Endothelial cell of umbilical vein (primary cell): Measurements from ENCODE around the gene MYZAP. TPM values are rescaled to one million over a fixed set of nuclear protein-coding genes. Genes with fewer than 3 reads are reported as not detected.
A peak's percentile ranks its signal among the peaks of the same experiment; 100 is the strongest.

Experiments
- BruUV-seq: library from RNA; stranded (reverse); fragments of 400-500 nt; replicated peaks from 2 replicates; lab custom pipeline; 2021; lab: Mats Ljungman, UMichigan
- CTCF ChIA-PET: fragments of 300-600, 350-600 bp; sonication (Branson Sonifier 250); formaldehyde crosslinking; loops from one replicate; lab custom pipeline; 2021; ENCODE audit warnings: antibody characterized with exemption, inconsistent platforms; lab: Charles Lee
- POLR2A ChIA-PET: fragments of 300-600, 350-600 bp; sonication (Branson Sonifier 250); formaldehyde crosslinking; loops from one replicate; lab custom pipeline; 2021; ENCODE audit warnings: antibody characterized with exemption, inconsistent platforms; lab: Charles Lee
- DNase-seq: peaks from one replicate; pipeline ENCODE4 v3.0.0-alpha.2; 2011; ENCODE audit warnings: low read depth, low spot score
- FAIRE-seq: peaks from 2 replicates; lab custom pipeline; 2011; peaks lifted over from hg19 to GRCh38; lab: Jason Lieb, UNC
- H2AFZ ChIP-seq: 2 replicates; pipeline ENCODE4 v1.6.0; 2012; ENCODE audit warnings: low read depth, low read length, control low read depth, inconsistent platforms
- H3K27ac ChIP-seq: 2 replicates; pipeline ENCODE4 v1.5.1; 2011; ENCODE audit warnings: low read depth, mild to moderate bottlenecking, control low read depth, low read length, moderate library complexity; ENCODE audit not compliant: insufficient read depth
- H3K27me3 ChIP-seq, 2 experiments: 2 replicates each; pipeline versions ENCODE4 v1.6.0 to v1.6.1; 2011; ENCODE audit warnings: low read length in 2 of 2, mixed read lengths in 1 of 2; ENCODE audit not compliant: control insufficient read depth in 2 of 2, insufficient read depth in 2 of 2
- H3K36me3 ChIP-seq, 2 experiments: 2 replicates in 1 of 2; 3 replicates in 1 of 2; pipeline ENCODE4 v1.5.1; 2011; ENCODE audit warnings: low read length in 2 of 2, mild to moderate bottlenecking in 1 of 2, moderate library complexity in 1 of 2; ENCODE audit not compliant: control insufficient read depth in 2 of 2, insufficient read depth in 2 of 2; ENCODE audit errors: extremely low read depth in 1 of 2
- H3K4me1 ChIP-seq: 3 replicates; pipeline ENCODE4 v1.5.1; 2011; ENCODE audit warnings: mild to moderate bottlenecking, low read length; ENCODE audit not compliant: control insufficient read depth, insufficient read depth; ENCODE audit errors: extremely low read depth
- H3K4me2 ChIP-seq: 2 replicates; pipeline ENCODE4 v1.6.1; 2011; ENCODE audit warnings: low read length, control low read depth, mixed read lengths; ENCODE audit not compliant: insufficient read depth
- H3K4me3 ChIP-seq, 3 experiments: fragments of 200-600 bp in 1 of 3; sonication (generic), shearing (Covaris generic) in 1 of 3; replicated peaks in 1 of 3; 2 replicates each; pipeline ENCODE4 v1.5.1; 2011 to 2016; ENCODE audit warnings: control low read depth in 3 of 3, low read length in 3 of 3, mild to moderate bottlenecking in 2 of 3, inconsistent platforms in 1 of 3, low read depth in 1 of 3, moderate library complexity in 1 of 3; ENCODE audit not compliant: insufficient read depth in 1 of 3
- H3K79me2 ChIP-seq: 2 replicates; pipeline ENCODE4 v1.6.0; 2012; ENCODE audit warnings: low read length, inconsistent platforms; ENCODE audit not compliant: control insufficient read depth, insufficient read depth
- H3K9ac ChIP-seq: replicated peaks from 2 replicates; pipeline ENCODE3; 2011; ENCODE audit warnings: low read length, control low read depth; ENCODE audit not compliant: insufficient read depth; ENCODE audit errors: extremely low read depth
- H3K9me1 ChIP-seq: replicated peaks from 3 replicates; pipeline ENCODE4 v1.6.0; 2011; ENCODE audit warnings: mild to moderate bottlenecking, low read length; ENCODE audit not compliant: control insufficient read depth, insufficient read depth; ENCODE audit errors: extremely low read depth
- H3K9me3 ChIP-seq: replicated peaks from 2 replicates; pipeline ENCODE4 v1.5.1; 2012; ENCODE audit warnings: low read length, inconsistent platforms; ENCODE audit not compliant: control insufficient read depth, insufficient read depth
- H4K20me1 ChIP-seq: replicated peaks from 2 replicates; pipeline ENCODE3; 2011; ENCODE audit warnings: mild to moderate bottlenecking, low read length; ENCODE audit not compliant: control insufficient read depth, insufficient read depth; ENCODE audit errors: extremely low read depth
- EZH2 ChIP-seq: IDR thresholded peaks from 2 replicates; pipeline ENCODE4 v1.6.1; 2012; ENCODE audit warnings: borderline replicate concordance, low read depth, mild to moderate bottlenecking, moderate library complexity, low read length, inconsistent platforms; ENCODE audit not compliant: severe bottlenecking
- FOS ChIP-seq: IDR thresholded peaks from 2 replicates; pipeline ENCODE4 v1.6.1; 2011; ENCODE audit warnings: mild to moderate bottlenecking, low read length, moderate library complexity, borderline replicate concordance; ENCODE audit not compliant: insufficient read depth
- JUN ChIP-seq: IDR thresholded peaks from 2 replicates; pipeline ENCODE4 v1.6.1; 2011; ENCODE audit warnings: borderline replicate concordance, low read depth; ENCODE audit not compliant: insufficient read length, insufficient read depth
- MYC ChIP-seq: IDR thresholded peaks from one replicate; pipeline ENCODE4 v1.6.1; 2011; ENCODE audit warnings: mild to moderate bottlenecking, low read depth, low read length
- POLR2AphosphoS5 ChIP-seq: IDR thresholded peaks from 2 replicates; pipeline ENCODE4 v1.6.1; 2012; ENCODE audit warnings: low read depth, mild to moderate bottlenecking, control low read depth, low read length, moderate library complexity; ENCODE audit not compliant: insufficient read depth
- dilution Hi-C: fragments of 300-500 bp; cut with MboI; formaldehyde crosslinking; loops from one replicate; pipeline ENCODE4 v1.15.0; 2019; ENCODE audit warnings: low sequenced_read_pairs; ENCODE audit not compliant: extremely low pct_ligation_motif_present
- intact Hi-C: fragments of 100-400 bp; cut with micrococcal nuclease; formaldehyde crosslinking; loops from one replicate; pipeline ENCODE4 v1.10.0; 2022
- polyA plus RNA-seq, 4 experiments: library from polyadenylated mRNA; depleted of rRNA in 3 of 4; stranded (reverse) in 3 of 4; unstranded in 1 of 4; fragments of >200 nt; gene quantifications; 2 replicates each; pipeline versions ENCODE4 v1.2.1 to v1.2.3, GENCODE V29; 2011 to 2012; ENCODE audit warnings: missing spikeins in 1 of 4
- total RNA-seq: library from RNA; stranded (reverse); gene quantifications from 2 replicates; pipeline ENCODE4 v1.2.3, GENCODE V29; 2021
- TF ChIP-seq, protein P1 (sequence below), 2 donors: IDR thresholded peaks; 1 replicate in 1 of 2; 2 replicates in 1 of 2; pipeline ENCODE4 v1.5.1; 2011; ENCODE audit warnings: low read length in 2 of 2, mild to moderate bottlenecking in 2 of 2, moderate library complexity in 2 of 2, control low read depth in 1 of 2, inconsistent platforms in 1 of 2, low read depth in 1 of 2; ENCODE audit not compliant: insufficient read depth in 1 of 2; ENCODE audit errors: extremely low read depth in 1 of 2

The MYZAP gene
- total and polyA plus RNA-seq, 2 donors (not counting 3 experiments of a cell fraction or from before 2014, with no cell fraction given), result 6.3 to 8.1 TPM

DNA sequence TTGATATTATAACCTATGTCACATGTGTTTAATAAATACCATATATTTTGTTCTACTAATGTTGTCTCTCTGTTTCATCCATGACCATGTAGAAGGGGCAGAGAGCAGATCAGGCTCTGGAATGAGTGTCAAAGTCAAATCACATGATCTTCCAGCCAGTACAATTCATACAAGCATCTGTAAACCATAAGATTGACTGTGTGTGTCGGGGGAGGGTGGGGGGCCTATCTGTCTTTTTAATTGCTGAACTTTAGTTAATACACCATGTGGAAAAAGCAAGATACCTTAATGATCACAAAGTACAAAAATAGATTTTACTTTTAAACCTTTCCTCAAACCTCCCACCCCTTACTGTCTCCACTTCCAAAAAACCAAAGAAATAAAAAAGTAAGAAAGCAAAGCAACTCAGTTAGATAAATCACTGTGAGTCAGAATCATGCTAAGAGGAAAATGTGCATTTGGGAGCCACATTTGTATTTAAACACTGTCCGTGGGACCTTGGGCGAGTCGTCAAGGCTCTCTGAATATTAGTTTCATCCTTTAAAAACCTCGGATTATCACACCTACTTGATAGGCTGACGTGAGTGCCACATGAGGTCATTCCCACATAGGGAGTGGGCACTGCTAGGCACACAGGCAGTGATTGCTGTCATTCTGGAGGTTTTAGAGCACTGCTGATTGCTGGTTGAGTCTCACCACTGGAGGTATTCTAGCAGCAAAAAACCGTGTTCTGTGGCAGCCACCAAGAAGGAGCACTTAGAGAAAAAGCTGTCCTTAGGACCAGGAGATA lies 93.8 kb downstream of the MYZAP start:
- H3K9me3 ChIP-seq, result no peaks in the 10 kb centered on the region
- no peak for TF ChIP-seq JUN
- no peak for TF ChIP-seq FOS
- TF ChIP-seq, protein P1, sequence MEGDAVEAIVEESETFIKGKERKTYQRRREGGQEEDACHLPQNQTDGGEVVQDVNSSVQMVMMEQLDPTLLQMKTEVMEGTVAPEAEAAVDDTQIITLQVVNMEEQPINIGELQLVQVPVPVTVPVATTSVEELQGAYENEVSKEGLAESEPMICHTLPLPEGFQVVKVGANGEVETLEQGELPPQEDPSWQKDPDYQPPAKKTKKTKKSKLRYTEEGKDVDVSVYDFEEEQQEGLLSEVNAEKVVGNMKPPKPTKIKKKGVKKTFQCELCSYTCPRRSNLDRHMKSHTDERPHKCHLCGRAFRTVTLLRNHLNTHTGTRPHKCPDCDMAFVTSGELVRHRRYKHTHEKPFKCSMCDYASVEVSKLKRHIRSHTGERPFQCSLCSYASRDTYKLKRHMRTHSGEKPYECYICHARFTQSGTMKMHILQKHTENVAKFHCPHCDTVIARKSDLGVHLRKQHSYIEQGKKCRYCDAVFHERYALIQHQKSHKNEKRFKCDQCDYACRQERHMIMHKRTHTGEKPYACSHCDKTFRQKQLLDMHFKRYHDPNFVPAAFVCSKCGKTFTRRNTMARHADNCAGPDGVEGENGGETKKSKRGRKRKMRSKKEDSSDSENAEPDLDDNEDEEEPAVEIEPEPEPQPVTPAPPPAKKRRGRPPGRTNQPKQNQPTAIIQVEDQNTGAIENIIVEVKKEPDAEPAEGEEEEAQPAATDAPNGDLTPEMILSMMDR (IDR thresholded peaks at IDR 0.05; ENCODE audit: extremely low read depth in 1 of 2, insufficient read depth in 1 of 2, low read depth in 1 of 2, low read length in 2 of 2), result no peak
- no peak for TF ChIP-seq EZH2
- no peak for TF ChIP-seq POLR2AphosphoS5
- no peak for TF ChIP-seq MYC
- dilution Hi-C loops (no loop called here), intact Hi-C loops (no loop called here)
- no peaks in the 10 kb centered on the region for H3K79me2 ChIP-seq
- no peaks in the 10 kb centered on the region for H3K9me1 ChIP-seq
- peaks cover 0 to 2% of the 10 kb centered on the region in 2 experiments for H3K36me3 ChIP-seq
- no peaks in the 10 kb centered on the region for H3K4me1 ChIP-seq
- ChIA-PET POLR2A (no interaction called here), CTCF (interaction anchor here (0.7 to 1.5 kb wide), 2 partner anchors 11 to 12 kb away, joined by 3 to 7 read pairs; no protein-coding TSS in a partner anchor)
- no peaks in the 10 kb centered on the region for H4K20me1 ChIP-seq
- BruUV-seq, result no TSS peak
- H3K9ac ChIP-seq, result no peak overlapping the region
- no peak overlapping the region for H3K4me2 ChIP-seq
- no peaks in the 10 kb centered on the region for H3K27me3 ChIP-seq
- no peak overlapping the region for H3K27ac ChIP-seq
- no peak overlapping the region for H3K4me3 ChIP-seq
- H2AFZ ChIP-seq, result no peak overlapping the region
- DNase-seq, result no peak
- FAIRE-seq, result peak; percentile 26
